ENCODE data around the gene DNAJC17. TPM values are rescaled to one million over a fixed set of nuclear protein-coding genes. Genes with fewer than 3 reads are reported as not detected.

Gene DNAJC17
- total and polyA plus RNA-seq, 2 of the 13 experiments (the other 11 are each of a cell fraction or from before 2014, with no cell fraction given): 22.2 to 26.5 TPM

DNA sequence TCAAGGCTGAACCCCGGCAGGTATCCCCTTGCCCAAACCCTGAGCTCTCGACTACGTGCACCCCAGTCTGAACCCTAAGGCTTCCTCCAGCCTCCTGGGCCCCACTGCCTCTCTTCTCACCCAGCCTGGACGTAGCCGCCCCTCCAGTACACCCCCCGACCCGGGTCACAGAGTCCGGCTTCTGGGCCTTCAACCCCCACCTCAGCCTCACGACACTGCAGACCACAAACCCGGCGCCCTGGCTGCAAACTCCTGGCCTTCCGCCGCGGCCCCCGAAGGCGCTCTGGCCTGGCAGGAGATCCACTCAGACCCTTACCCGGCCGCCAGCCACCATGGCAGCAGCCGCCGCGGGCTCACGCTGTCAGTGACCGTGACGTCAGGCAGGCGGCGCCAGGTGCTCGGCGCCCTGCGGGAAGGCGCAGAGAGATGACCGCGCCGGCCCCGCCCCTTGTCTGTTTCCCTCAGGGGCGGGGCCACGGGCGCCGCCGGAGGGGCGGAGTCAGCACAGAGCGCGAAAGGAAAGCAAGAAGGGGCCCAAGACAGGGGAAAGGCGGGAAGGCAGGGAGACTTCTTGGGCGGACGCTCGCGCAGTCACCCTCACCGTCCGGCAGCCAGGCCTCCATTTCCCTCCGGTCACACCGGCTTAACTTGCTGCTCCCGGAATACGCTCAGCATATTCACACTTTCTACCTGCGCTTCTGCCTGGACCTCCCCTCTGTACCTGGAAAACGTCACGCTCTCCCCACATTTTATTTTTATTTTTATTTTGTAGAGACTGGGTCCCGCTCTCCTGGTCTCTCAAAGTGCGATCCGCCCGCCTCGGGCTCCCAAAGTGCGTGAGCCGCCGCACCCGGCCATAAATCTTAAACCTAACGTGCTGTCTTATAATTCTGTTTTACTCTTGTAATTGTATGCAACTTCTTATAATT, 52.1 kb downstream of the DNAJC17 start, which contains the start of gene RMDN3 (continued):
- TF ChIP-seq POLR2G (IDR thresholded peaks at IDR 0.05; ENCODE audit: low read depth, low read length): peak; percentile 76
- TF ChIP-seq PCBP1 (IDR thresholded peaks at IDR 0.05; ENCODE audit: borderline replicate concordance, low read depth, low read length): no peak
- no peak for TF ChIP-seq TOE1 (CRISPR knock-in tag; IDR thresholded peaks at IDR 0.05)
- TF ChIP-seq ZNF33A (CRISPR knock-in tag; IDR thresholded peaks at IDR 0.05; ENCODE audit: borderline replicate concordance): 0 out of 2 replicates have a peak, but pooled peaks have one; percentile 48
- peak; percentile 57 to 72; a peak in 2 of 4 replicates for TF ChIP-seq HMGXB4 (CRISPR knock-in tag; IDR thresholded peaks at IDR 0.05; ENCODE audit: borderline replicate concordance in 1 of 2, low read depth in 1 of 2)
- TF ChIP-seq HDAC6 (IDR thresholded peaks at IDR 0.05; ENCODE audit: low read depth, low read length): no peak
- no peak for TF ChIP-seq ZNF251 (CRISPR knock-in tag; IDR thresholded peaks at IDR 0.05)
- TF ChIP-seq ZNF576 (CRISPR knock-in tag; IDR thresholded peaks at IDR 0.05): no peak
- TF ChIP-seq IKZF4 (CRISPR knock-in tag; IDR thresholded peaks at IDR 0.05; ENCODE audit: borderline replicate concordance, low read depth, not compliant biosample characterization): peak; percentile 56
- TF ChIP-seq TEAD3 (CRISPR knock-in tag; optimal IDR thresholded peaks at IDR 0.05; ENCODE audit: borderline replicate concordance): no peak
- TF ChIP-seq HNRNPLL (IDR thresholded peaks at IDR 0.05; ENCODE audit: low read depth, low read length, poor library complexity, severe bottlenecking): peak; percentile 7
- TF ChIP-seq ZBTB14 (CRISPR knock-in tag; IDR thresholded peaks at IDR 0.05): no peak
- TF ChIP-seq, protein P1, sequence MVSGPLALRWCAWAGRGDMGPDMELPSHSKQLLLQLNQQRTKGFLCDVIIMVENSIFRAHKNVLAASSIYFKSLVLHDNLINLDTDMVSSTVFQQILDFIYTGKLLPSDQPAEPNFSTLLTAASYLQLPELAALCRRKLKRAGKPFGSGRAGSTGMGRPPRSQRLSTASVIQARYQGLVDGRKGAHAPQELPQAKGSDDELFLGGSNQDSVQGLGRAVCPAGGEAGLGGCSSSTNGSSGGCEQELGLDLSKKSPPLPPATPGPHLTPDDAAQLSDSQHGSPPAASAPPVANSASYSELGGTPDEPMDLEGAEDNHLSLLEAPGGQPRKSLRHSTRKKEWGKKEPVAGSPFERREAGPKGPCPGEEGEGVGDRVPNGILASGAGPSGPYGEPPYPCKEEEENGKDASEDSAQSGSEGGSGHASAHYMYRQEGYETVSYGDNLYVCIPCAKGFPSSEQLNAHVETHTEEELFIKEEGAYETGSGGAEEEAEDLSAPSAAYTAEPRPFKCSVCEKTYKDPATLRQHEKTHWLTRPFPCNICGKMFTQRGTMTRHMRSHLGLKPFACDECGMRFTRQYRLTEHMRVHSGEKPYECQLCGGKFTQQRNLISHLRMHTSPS (CRISPR knock-in tag; IDR thresholded peaks at IDR 0.05; ENCODE audit: low read depth): no peak
- no peak for TF ChIP-seq CCDC6 (CRISPR knock-in tag; IDR thresholded peaks at IDR 0.05)
- TF ChIP-seq FOXA3 (CRISPR knock-in tag; IDR thresholded peaks at IDR 0.05): no peak
- no peak; the same call in 1 of the 2 replicates for TF ChIP-seq ARID2 (CRISPR knock-in tag; IDR thresholded peaks at IDR 0.05; ENCODE audit: borderline replicate concordance)
- peak; percentile 96 for TF ChIP-seq E2F1 (CRISPR knock-in tag; IDR thresholded peaks at IDR 0.05)
- TF ChIP-seq ZNF17 (CRISPR knock-in tag; IDR thresholded peaks at IDR 0.05): 0 out of 2 replicates have a peak, but pooled peaks have one; percentile 74
- TF ChIP-seq, protein P2, sequence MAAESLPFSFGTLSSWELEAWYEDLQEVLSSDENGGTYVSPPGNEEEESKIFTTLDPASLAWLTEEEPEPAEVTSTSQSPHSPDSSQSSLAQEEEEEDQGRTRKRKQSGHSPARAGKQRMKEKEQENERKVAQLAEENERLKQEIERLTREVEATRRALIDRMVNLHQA (CRISPR knock-in tag; IDR thresholded peaks at IDR 0.05): no peak

Measured in HepG2 (cell line).